Breast epithelium (tissue), 3 donors: ENCODE results near the gene SLC35B4.

ENCODE experiments used
- POLR2AphosphoS5 ChIP-seq, 3 donors: sonication (generic); formaldehyde crosslinking; IDR thresholded peaks; one replicate each; pipeline ENCODE4 v1.6.1; 2017; ENCODE audit warnings: antibody characterized with exemption in 3 of 3
- TF ChIP-seq, protein P1 (sequence below), 3 donors: fragments of 450-650 bp; IDR thresholded peaks; one replicate each; pipeline ENCODE4 v1.5.1; 2016 to 2017; ENCODE audit warnings: antibody characterized with exemption in 3 of 3, mild to moderate bottlenecking in 3 of 3, moderate library complexity in 3 of 3

- TF ChIP-seq, protein P1, sequence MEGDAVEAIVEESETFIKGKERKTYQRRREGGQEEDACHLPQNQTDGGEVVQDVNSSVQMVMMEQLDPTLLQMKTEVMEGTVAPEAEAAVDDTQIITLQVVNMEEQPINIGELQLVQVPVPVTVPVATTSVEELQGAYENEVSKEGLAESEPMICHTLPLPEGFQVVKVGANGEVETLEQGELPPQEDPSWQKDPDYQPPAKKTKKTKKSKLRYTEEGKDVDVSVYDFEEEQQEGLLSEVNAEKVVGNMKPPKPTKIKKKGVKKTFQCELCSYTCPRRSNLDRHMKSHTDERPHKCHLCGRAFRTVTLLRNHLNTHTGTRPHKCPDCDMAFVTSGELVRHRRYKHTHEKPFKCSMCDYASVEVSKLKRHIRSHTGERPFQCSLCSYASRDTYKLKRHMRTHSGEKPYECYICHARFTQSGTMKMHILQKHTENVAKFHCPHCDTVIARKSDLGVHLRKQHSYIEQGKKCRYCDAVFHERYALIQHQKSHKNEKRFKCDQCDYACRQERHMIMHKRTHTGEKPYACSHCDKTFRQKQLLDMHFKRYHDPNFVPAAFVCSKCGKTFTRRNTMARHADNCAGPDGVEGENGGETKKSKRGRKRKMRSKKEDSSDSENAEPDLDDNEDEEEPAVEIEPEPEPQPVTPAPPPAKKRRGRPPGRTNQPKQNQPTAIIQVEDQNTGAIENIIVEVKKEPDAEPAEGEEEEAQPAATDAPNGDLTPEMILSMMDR (IDR thresholded peaks at IDR 0.05) = no peak
- TF ChIP-seq POLR2AphosphoS5 (IDR thresholded peaks at IDR 0.05) = no peak
Observed at GRCh38 chr7:134318443-134318842, 1.7 kb upstream of the SLC35B4 start.
